Measurements from ENCODE around the gene UQCR10. TPM values are rescaled to one million over a fixed set of nuclear protein-coding genes. Genes with fewer than 3 reads are reported as not detected.
A peak's percentile ranks its signal among the peaks of the same experiment; 100 is the strongest.

Gene UQCR10
- total and polyA plus RNA-seq, 3 donors from 2014 or later = 91.3 to 211 (median 122) TPM

- peak; percentile 68 for DNase-seq
- H3K27ac ChIP-seq = no peak overlapping the region
- intact Hi-C loops (cut with DNase I; ENCODE audit: low total_unique reads) = no loop called here
These were observed 5.0 kb downstream of the UQCR10 start for GRCh38 chr22:29772170-29772641.

DNA sequence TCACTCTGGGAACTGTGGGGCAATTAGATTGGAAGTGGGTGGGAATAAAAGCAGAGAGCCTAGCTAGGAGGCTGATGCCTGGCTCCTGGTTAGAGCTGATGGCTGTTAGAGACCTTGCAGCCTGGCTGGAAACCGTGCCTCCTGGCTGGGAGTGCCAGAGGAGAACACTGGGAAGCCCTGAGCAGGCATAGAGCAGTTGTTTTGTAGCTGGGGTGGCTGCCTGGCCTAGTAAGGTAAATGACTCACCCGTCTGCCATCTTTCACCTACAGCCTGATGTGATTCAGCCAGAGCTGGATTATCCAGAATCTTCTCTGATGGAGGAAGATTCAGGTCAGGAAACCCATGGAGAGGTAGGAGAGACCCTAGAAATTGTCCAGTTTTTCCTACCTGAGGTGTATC is 6.1 kb downstream of the UQCR10 start:
- intact Hi-C loops (cut with DNase I; ENCODE audit: low total_unique reads) = no loop called here
- Histone ChIP-seq H3K4me3 (no peak overlapping the region), H3K27me3 (no peaks in the 10 kb centered on the region), H3K36me3 (ENCODE audit: low read depth, missing control alignments) (no peaks in the 10 kb centered on the region), H3K27ac (no peak overlapping the region), H3K9me3 (no peaks in the 10 kb centered on the region), H3K4me1 (peaks cover 4% of the 10 kb centered on the region)
- DNase-seq = no peak
- no peak for TF ChIP-seq CTCF (IDR thresholded peaks at IDR 0.05)
- TF ChIP-seq POLR2A (IDR thresholded peaks at IDR 0.05) = no peak
- WGBS, 2 donors = 81 to 85% methylated on average over 2 of the region's 2 CpGs

More at GRCh38 chr22:29772170-29772641, 5.0 kb downstream of the UQCR10 start:
- TF ChIP-seq CTCF (IDR thresholded peaks at IDR 0.05) = peak in 1 of 3 experiments; percentile 21
- no peak for TF ChIP-seq POLR2A (IDR thresholded peaks at IDR 0.05)
- WGBS, 2 donors = 52 to 56% methylated on average over 5 of the region's 5 CpGs
- Histone ChIP-seq H3K36me3 (ENCODE audit: low read depth, missing control alignments) (no peaks in the 10 kb centered on the region), H3K9me3 (no peaks in the 10 kb centered on the region), H3K4me1 (peaks cover 9% of the 10 kb centered on the region), H3K4me3 (no peak overlapping the region), H3K27me3 (no peaks in the 10 kb centered on the region)

- TF ChIP-seq CTCF (IDR thresholded peaks at IDR 0.05) = no peak
- TF ChIP-seq POLR2A (IDR thresholded peaks at IDR 0.05) = no peak
- Histone ChIP-seq H3K27ac (peak overlapping the region in 1 of 2 donors; percentile 69), H3K4me1 (peaks cover 31% of the 10 kb centered on the region), H3K4me3 (no peak overlapping the region), H3K27me3 (no peaks in the 10 kb centered on the region), H3K9me3 (no peaks in the 10 kb centered on the region), H3K36me3 (ENCODE audit: low read depth, missing control alignments) (no peaks in the 10 kb centered on the region)
- no peak for DNase-seq
- intact Hi-C loops (cut with DNase I; ENCODE audit: low total_unique reads) = no loop called here
- WGBS, 2 donors = 94 to 100% methylated on average over 5 of the region's 5 CpGs
These were observed 13.1 kb downstream of the UQCR10 start for GRCh38 chr22:29780220-29780619.

GRCh38 chr22:29780748-29781676 is 13.8 kb downstream of the UQCR10 start:
- no peak for DNase-seq
- Histone ChIP-seq H3K27ac (peak overlapping the region; percentile 39 to 69), H3K9me3 (no peaks in the 10 kb centered on the region), H3K27me3 (no peaks in the 10 kb centered on the region), H3K4me3 (no peak overlapping the region), H3K4me1 (peaks cover 31% of the 10 kb centered on the region), H3K36me3 (ENCODE audit: low read depth, missing control alignments) (no peaks in the 10 kb centered on the region)
- 32 to 48% methylated on average over 8 of the region's 8 CpGs for WGBS, 2 donors
- intact Hi-C loops (cut with DNase I; ENCODE audit: low total_unique reads) = no loop called here
- no peak for TF ChIP-seq CTCF (IDR thresholded peaks at IDR 0.05)

Measured in testis (tissue), 3 donors.